Measurements from ENCODE around the gene IGHMBP2. TPM values are rescaled to one million over a fixed set of nuclear protein-coding genes. Genes with fewer than 3 reads are reported as not detected.

IGHMBP2 gene
- total RNA-seq, 1 donor from 2014 or later, result 5.8 TPM

GRCh38 chr11:68980776-68981065 is 77.0 kb downstream of the IGHMBP2 start, which contains the start of gene MRGPRD:
TSS of gene MRGPRD (minus strand) at chr11:68980986. CDS start at chr11:68980986, 0 bp downstream.
- no peak for DNase-seq (ENCODE audit: low read depth in 2 of 2)

GRCh38 chr11:68982134-68982533 is 78.4 kb downstream of the IGHMBP2 start:
- DNase-seq (ENCODE audit: low read depth in 2 of 2), result no peak

GRCh38 chr11:68983801-68984200 is 80.1 kb downstream of the IGHMBP2 start:
- DNase-seq (ENCODE audit: low read depth in 2 of 2), result no peak

GRCh38 chr11:68987211-68987610 is 83.5 kb downstream of the IGHMBP2 start:
- no peak for DNase-seq (ENCODE audit: low read depth in 2 of 2)

- DNase-seq (ENCODE audit: low read depth in 2 of 2), result no peak
These were observed 84.8 kb downstream of the IGHMBP2 start for GRCh38 chr11:68988491-68988890.

Other genes with a start within 250 kb of the IGHMBP2 start
- gene GAL, start 219.3 kb upstream of the IGHMBP2 start, total RNA-seq, result 0.76 and 2.4 TPM in 2 replicates
- 2.1 and 4.0 TPM in 2 replicates for gene TESMIN, start 152.4 kb upstream of the IGHMBP2 start, total RNA-seq
- gene CPT1A, start 62.0 kb upstream of the IGHMBP2 start, total RNA-seq, result 68.3 and 127 TPM in 2 replicates
- gene MRPL21, start 59 bp upstream of the IGHMBP2 start, total RNA-seq, result 45.4 and 75.1 TPM in 2 replicates
- not detected in 2 replicates for gene MRGPRD, start 77.1 kb downstream of the IGHMBP2 start, total RNA-seq
- 0.13 TPM in 2 replicates for gene MRGPRF, start 109.4 kb downstream of the IGHMBP2 start, total RNA-seq
- 9.1 and 13.7 TPM in 2 replicates for gene TPCN2, start 145.0 kb downstream of the IGHMBP2 start, total RNA-seq